Spleen (tissue), 7 donors: ENCODE measurements around the gene EVPL.

Source experiments
- POLR2A ChIP-seq, 3 donors: fragments of 450-650 bp; IDR thresholded peaks; one replicate each; pipeline ENCODE4 v1.5.1; 2017; ENCODE audit warnings: antibody characterized with exemption in 3 of 3, mild to moderate bottlenecking in 1 of 3
- POLR2AphosphoS5 ChIP-seq, 3 donors: sonication (generic); formaldehyde crosslinking; IDR thresholded peaks; one replicate each; pipeline ENCODE4 v1.5.1; 2017; ENCODE audit warnings: antibody characterized with exemption in 3 of 3
- TF ChIP-seq, protein P1 (sequence below), 11 experiments: fragments of 200-600 bp in 7 of 11; fragments of 450-650 bp in 4 of 11; sonication (generic) in 4 of 11; IDR thresholded peaks in 8 of 11; conservative IDR thresholded peaks in 3 of 11; 1 replicate in 7 of 11; 2 replicates in 4 of 11; pipeline versions ENCODE4 v1.4.0 to v1.8.0; 2016 to 2021; ENCODE audit warnings: antibody characterized with exemption in 11 of 11, inconsistent platforms in 4 of 11, mild to moderate bottlenecking in 1 of 11
- donor health status: DM: no; HTN: no; CAD: no; lungs with moderate emphysema.
- donor health status: DM: no; HTN: no; CAD: no.
- donor health status: DM: no; HTN: no; CAD: no.

DNA sequence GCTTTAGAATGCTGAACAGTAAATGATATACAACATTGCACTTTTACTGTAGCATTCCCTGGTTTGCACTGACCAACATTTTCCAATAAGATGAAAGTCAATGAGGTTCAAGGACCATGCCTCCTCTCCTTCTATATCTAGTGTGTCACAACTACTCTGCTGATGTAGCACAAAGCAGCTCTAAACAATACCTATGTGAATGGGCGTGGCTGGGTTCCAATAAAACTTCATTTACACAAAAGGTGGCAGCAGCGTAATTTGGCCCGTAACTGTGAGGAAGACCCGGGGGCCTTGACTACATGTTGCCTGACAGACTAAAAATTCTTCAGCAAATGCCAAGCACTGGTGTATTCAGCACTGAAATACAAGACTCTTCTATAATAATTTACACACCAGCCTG lies 38.7 kb upstream of the EVPL start:
- TF ChIP-seq, protein P1, sequence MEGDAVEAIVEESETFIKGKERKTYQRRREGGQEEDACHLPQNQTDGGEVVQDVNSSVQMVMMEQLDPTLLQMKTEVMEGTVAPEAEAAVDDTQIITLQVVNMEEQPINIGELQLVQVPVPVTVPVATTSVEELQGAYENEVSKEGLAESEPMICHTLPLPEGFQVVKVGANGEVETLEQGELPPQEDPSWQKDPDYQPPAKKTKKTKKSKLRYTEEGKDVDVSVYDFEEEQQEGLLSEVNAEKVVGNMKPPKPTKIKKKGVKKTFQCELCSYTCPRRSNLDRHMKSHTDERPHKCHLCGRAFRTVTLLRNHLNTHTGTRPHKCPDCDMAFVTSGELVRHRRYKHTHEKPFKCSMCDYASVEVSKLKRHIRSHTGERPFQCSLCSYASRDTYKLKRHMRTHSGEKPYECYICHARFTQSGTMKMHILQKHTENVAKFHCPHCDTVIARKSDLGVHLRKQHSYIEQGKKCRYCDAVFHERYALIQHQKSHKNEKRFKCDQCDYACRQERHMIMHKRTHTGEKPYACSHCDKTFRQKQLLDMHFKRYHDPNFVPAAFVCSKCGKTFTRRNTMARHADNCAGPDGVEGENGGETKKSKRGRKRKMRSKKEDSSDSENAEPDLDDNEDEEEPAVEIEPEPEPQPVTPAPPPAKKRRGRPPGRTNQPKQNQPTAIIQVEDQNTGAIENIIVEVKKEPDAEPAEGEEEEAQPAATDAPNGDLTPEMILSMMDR (IDR thresholded peaks at IDR 0.05 in 8 of 11, conservative IDR thresholded peaks at IDR 0.05 in 3 of 11) = no peak
- TF ChIP-seq POLR2AphosphoS5 (IDR thresholded peaks at IDR 0.05) (no peak), POLR2A (IDR thresholded peaks at IDR 0.05) (no peak)
